H9 (cell line): ENCODE results near the gene DYNC1H1. TPM values are rescaled to one million over a fixed set of nuclear protein-coding genes. Genes with fewer than 3 reads are reported as not detected.

Experiments used
- DNase-seq: peaks from one replicate; pipeline ENCODE4 v3.0.0-alpha.2; 2017
- H2AFZ ChIP-seq: one replicate; pipeline ENCODE4 v1.6.1; 2013; ENCODE audit warnings: mild to moderate bottlenecking, low read length, control low read depth, moderate library complexity
- H2AK5ac ChIP-seq: 2 replicates; pipeline ENCODE4 v1.6.1; 2013; ENCODE audit warnings: low read length, control low read depth, mixed read lengths; ENCODE audit not compliant: insufficient read length
- H2BK120ac ChIP-seq: one replicate; pipeline ENCODE4 v1.6.1; 2013; ENCODE audit warnings: low read depth, mild to moderate bottlenecking, low read length, control low read depth, inconsistent platforms; ENCODE audit not compliant: poor library complexity, severe bottlenecking
- H2BK12ac ChIP-seq: 2 replicates; pipeline ENCODE4 v1.6.1; 2013; ENCODE audit warnings: low read length, control low read depth, mixed read lengths, low read depth; ENCODE audit not compliant: insufficient read length
- H2BK15ac ChIP-seq: 2 replicates; pipeline ENCODE4 v1.6.1; 2013; ENCODE audit warnings: low read depth, low read length, control low read depth
- H2BK20ac ChIP-seq: one replicate; pipeline ENCODE4 v1.6.1; 2013; ENCODE audit warnings: low read depth, mild to moderate bottlenecking, low read length, control low read depth, inconsistent platforms; ENCODE audit not compliant: poor library complexity, severe bottlenecking
- H2BK5ac ChIP-seq: 2 replicates; pipeline ENCODE4 v1.6.1; 2013; ENCODE audit warnings: low read length, control low read depth, mixed read lengths; ENCODE audit not compliant: insufficient read length
- H3K14ac ChIP-seq: 2 replicates; pipeline ENCODE4 v1.6.1; 2013; ENCODE audit warnings: low read length, control low read depth; ENCODE audit not compliant: insufficient read depth
- H3K18ac ChIP-seq: 2 replicates; pipeline ENCODE4 v1.6.1; 2013; ENCODE audit warnings: low read depth, mild to moderate bottlenecking, mixed read lengths, low read length, control low read depth; ENCODE audit not compliant: insufficient read length
- H3K23ac ChIP-seq: 2 replicates; pipeline ENCODE4 v1.6.1; 2013; ENCODE audit warnings: low read length, control low read depth, mixed read lengths, low read depth; ENCODE audit not compliant: insufficient read length
- H3K23me2 ChIP-seq: 2 replicates; pipeline ENCODE4 v1.6.1; 2013; ENCODE audit warnings: low read depth, mild to moderate bottlenecking, mixed read lengths, low read length, control low read depth; ENCODE audit not compliant: insufficient read length, poor library complexity, severe bottlenecking
- H3K27ac ChIP-seq: 2 replicates; pipeline ENCODE4 v1.5.1; 2013; ENCODE audit warnings: low read length, control low read depth, mixed read lengths, low read depth; ENCODE audit not compliant: insufficient read length
- H3K27me3 ChIP-seq: 2 replicates; pipeline ENCODE4 v1.6.1; 2013; ENCODE audit warnings: low read length, control low read depth, inconsistent platforms; ENCODE audit not compliant: insufficient read depth
- H3K4ac ChIP-seq: 2 replicates; pipeline ENCODE4 v1.6.1; 2013; ENCODE audit warnings: low read depth, mild to moderate bottlenecking, control low read depth, inconsistent platforms, low read length, moderate library complexity
- H3K4me1 ChIP-seq: 2 replicates; pipeline ENCODE4 v1.6.1; 2013; ENCODE audit warnings: low read length, control low read depth, inconsistent platforms; ENCODE audit not compliant: insufficient read depth
- H3K4me2 ChIP-seq: 2 replicates; pipeline ENCODE4 v1.6.1; 2013; ENCODE audit warnings: low read length, control low read depth, mixed read lengths; ENCODE audit not compliant: insufficient read length, insufficient read depth
- H3K56ac ChIP-seq: 2 replicates; pipeline ENCODE4 v1.6.1; 2013; ENCODE audit warnings: low read depth, mild to moderate bottlenecking, mixed read lengths, low read length, control low read depth; ENCODE audit not compliant: insufficient read length
- H3K79me1 ChIP-seq: 2 replicates; pipeline ENCODE4 v1.6.1; 2013; ENCODE audit warnings: low read depth, mild to moderate bottlenecking, moderate library complexity, low read length, control low read depth, inconsistent platforms; ENCODE audit not compliant: insufficient read depth, poor library complexity, severe bottlenecking
- H3K79me2 ChIP-seq: 2 replicates; pipeline ENCODE4 v1.6.1; 2013; ENCODE audit warnings: low read length, control low read depth, inconsistent platforms; ENCODE audit not compliant: insufficient read depth
- H3K9ac ChIP-seq: 2 replicates; pipeline ENCODE4 v1.6.1; 2013; ENCODE audit warnings: low read length, control low read depth, mixed read lengths; ENCODE audit not compliant: insufficient read length; ENCODE audit errors: extremely low read depth
- H3K9me3 ChIP-seq: one replicate; pipeline ENCODE4 v1.6.1; 2013; ENCODE audit warnings: low read depth, low read length, inconsistent platforms; ENCODE audit not compliant: control insufficient read depth
- H3T11ph ChIP-seq: one replicate; pipeline ENCODE4 v1.6.1; 2013; ENCODE audit warnings: mild to moderate bottlenecking, low read length, control low read depth, inconsistent platforms
- H4K20me1 ChIP-seq: one replicate; pipeline ENCODE4 v1.6.1; 2013; ENCODE audit not compliant: control insufficient read depth, insufficient read length, insufficient read depth
- H4K5ac ChIP-seq: 2 replicates; pipeline ENCODE4 v1.6.1; 2013; ENCODE audit warnings: low read depth, mild to moderate bottlenecking, mixed read lengths, low read length, control low read depth; ENCODE audit not compliant: insufficient read length
- H4K8ac ChIP-seq: replicated peaks from 2 replicates; pipeline ENCODE4 v1.6.1; 2013; ENCODE audit warnings: low read length, control low read depth, mixed read lengths, low read depth; ENCODE audit not compliant: insufficient read length
- H4K91ac ChIP-seq: 2 replicates; pipeline ENCODE4 v1.6.1; 2013; ENCODE audit warnings: low read depth, mild to moderate bottlenecking, moderate library complexity, mixed read lengths, low read length, control low read depth; ENCODE audit not compliant: insufficient read length
- H3K27ac Mint-ChIP-seq, 3 experiments: 2 replicates in 2 of 3; 3 replicates in 1 of 3; pipeline ENCODE4 v1.8.0; 2020 to 2021; ENCODE audit warnings: mixed read lengths in 3 of 3, mild to moderate bottlenecking in 1 of 3, moderate library complexity in 1 of 3
- H3K27me3 Mint-ChIP-seq: 2 replicates; pipeline ENCODE4 v1.8.0; 2021; ENCODE audit warnings: low read depth, mild to moderate bottlenecking, moderate library complexity, mixed read lengths
- H3K36me3 Mint-ChIP-seq, 3 experiments: 2 replicates in 2 of 3; 3 replicates in 1 of 3; pipeline ENCODE4 v1.8.0; 2020 to 2021; ENCODE audit warnings: low read depth in 3 of 3, mixed read lengths in 3 of 3; ENCODE audit not compliant: insufficient read depth in 1 of 3
- H3K4me1 Mint-ChIP-seq, 2 experiments: 2 replicates each; pipeline ENCODE4 v1.8.0; 2020; ENCODE audit warnings: mixed read lengths in 2 of 2
- H3K4me3 Mint-ChIP-seq, 2 experiments: 2 replicates in 1 of 2; 3 replicates in 1 of 2; pipeline ENCODE4 v1.8.0; 2020 to 2021; ENCODE audit warnings: mild to moderate bottlenecking in 2 of 2, mixed read lengths in 2 of 2, moderate library complexity in 1 of 2
- H3K9me3 Mint-ChIP-seq, 2 experiments: 2 replicates in 1 of 2; 3 replicates in 1 of 2; pipeline ENCODE4 v1.8.0; 2020; ENCODE audit warnings: mild to moderate bottlenecking in 2 of 2, mixed read lengths in 2 of 2, moderate library complexity in 1 of 2
- WGBS: extraction: QIAGEN DNeasy Blood & Tissue Kit; methylation state at CpG from one replicate; pipeline ENCODE4 v1.1.7; 2013; ENCODE audit warnings: missing lambda C conversion rate, low lambda C conversion rate, mixed read lengths; ENCODE audit not compliant: insufficient read length; ENCODE audit errors: extremely low coverage; 5-methylcytosine and 5-hydroxymethylcytosine counted together
- total RNA-seq: library from RNA; stranded (reverse); gene quantifications from 2 replicates; pipeline ENCODE4 v1.2.1, GENCODE V29; 2021
- TF ChIP-seq, protein P1 (sequence below): fragments of 200-600 bp; sonication (generic); conservative IDR thresholded peaks from 3 replicates; pipeline ENCODE4 v1.8.0; 2021; ENCODE audit warnings: antibody characterized with exemption, mild to moderate bottlenecking

Gene DYNC1H1
- total RNA-seq, 1 experiment from 2014 or later, result 359 TPM

DNA sequence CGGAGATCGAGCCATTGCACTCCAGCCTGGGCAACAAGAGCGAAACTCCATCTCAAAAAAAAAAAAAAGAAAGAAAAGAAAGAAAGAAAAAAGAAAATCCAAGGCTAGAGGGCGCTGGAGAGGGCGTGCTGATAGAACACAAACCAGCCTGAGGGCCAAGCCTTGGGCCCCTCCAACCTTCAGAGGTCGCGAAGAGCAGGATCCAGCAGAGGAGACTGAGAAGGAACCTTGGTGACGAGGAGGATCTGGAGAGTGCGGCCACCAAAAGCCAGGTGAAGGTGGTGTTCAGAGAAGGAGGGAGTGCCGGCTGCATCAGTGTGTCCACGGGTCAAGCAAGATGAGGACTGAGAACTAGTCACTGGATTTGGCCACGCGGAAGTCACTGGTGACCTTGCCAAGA is 4.1 kb upstream of the DYNC1H1 start:
- no peaks in the 10 kb centered on the region for H3K79me1 ChIP-seq
- H3K18ac ChIP-seq, result no peak overlapping the region
- H2BK12ac ChIP-seq, result no peak overlapping the region
- no peak overlapping the region for H2AK5ac ChIP-seq
- H3K4ac ChIP-seq, result no peak overlapping the region
- H2BK15ac ChIP-seq, result no peak overlapping the region
- Mint-ChIP-seq H3K4me3 (peak overlapping the region in 1 of 2 experiments; percentile 8; a peak in 1 of 5 replicates), H3K4me1 (peaks cover 11 to 16% of the 10 kb centered on the region in 2 experiments), H3K9me3 (no peaks in the 10 kb centered on the region; a peak in 1 of 5 replicates), H3K27me3 (peaks cover 43% of the 10 kb centered on the region), H3K36me3 (no peaks in the 10 kb centered on the region), H3K27ac (peak overlapping the region in 1 of 3 experiments; percentile 30; a peak in 1 of 7 replicates)
- H4K8ac ChIP-seq, result no peak overlapping the region
- H2BK20ac ChIP-seq, result no peak overlapping the region
- no peaks in the 10 kb centered on the region for H3K4me1 ChIP-seq
- H3K14ac ChIP-seq, result no peak overlapping the region
- H2BK5ac ChIP-seq, result no peak overlapping the region
- no peak overlapping the region for H3K4me2 ChIP-seq
- H4K5ac ChIP-seq, result no peak overlapping the region
- no peaks in the 10 kb centered on the region for H4K20me1 ChIP-seq
- no peak overlapping the region for H3K56ac ChIP-seq
- TF ChIP-seq, protein P1, sequence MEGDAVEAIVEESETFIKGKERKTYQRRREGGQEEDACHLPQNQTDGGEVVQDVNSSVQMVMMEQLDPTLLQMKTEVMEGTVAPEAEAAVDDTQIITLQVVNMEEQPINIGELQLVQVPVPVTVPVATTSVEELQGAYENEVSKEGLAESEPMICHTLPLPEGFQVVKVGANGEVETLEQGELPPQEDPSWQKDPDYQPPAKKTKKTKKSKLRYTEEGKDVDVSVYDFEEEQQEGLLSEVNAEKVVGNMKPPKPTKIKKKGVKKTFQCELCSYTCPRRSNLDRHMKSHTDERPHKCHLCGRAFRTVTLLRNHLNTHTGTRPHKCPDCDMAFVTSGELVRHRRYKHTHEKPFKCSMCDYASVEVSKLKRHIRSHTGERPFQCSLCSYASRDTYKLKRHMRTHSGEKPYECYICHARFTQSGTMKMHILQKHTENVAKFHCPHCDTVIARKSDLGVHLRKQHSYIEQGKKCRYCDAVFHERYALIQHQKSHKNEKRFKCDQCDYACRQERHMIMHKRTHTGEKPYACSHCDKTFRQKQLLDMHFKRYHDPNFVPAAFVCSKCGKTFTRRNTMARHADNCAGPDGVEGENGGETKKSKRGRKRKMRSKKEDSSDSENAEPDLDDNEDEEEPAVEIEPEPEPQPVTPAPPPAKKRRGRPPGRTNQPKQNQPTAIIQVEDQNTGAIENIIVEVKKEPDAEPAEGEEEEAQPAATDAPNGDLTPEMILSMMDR, result peak; percentile 67
- peaks cover 4% of the 10 kb centered on the region; the same call in 1 of the 2 replicates for H3K27me3 ChIP-seq
- DNase-seq, result peak; percentile 59
- no peaks in the 10 kb centered on the region; the same call in 1 of the 2 replicates for H3K79me2 ChIP-seq
- H2BK120ac ChIP-seq, result no peak overlapping the region
- no peak overlapping the region for H4K91ac ChIP-seq
- no peak overlapping the region for H3K23ac ChIP-seq
- H3K27ac ChIP-seq, result no peak overlapping the region
- H3K9ac ChIP-seq, result no peak overlapping the region
- peaks cover 7% of the 10 kb centered on the region for H3K23me2 ChIP-seq
- no peak overlapping the region for H3T11ph ChIP-seq
- no CpG with 5 or more reads among the region's 13 CpGs for WGBS
- no peaks in the 10 kb centered on the region for H3K9me3 ChIP-seq
- no peak overlapping the region for H2AFZ ChIP-seq
